OCI-LY7 (cell line): ENCODE measurements around the gene CCDC57. TPM values are rescaled to one million over a fixed set of nuclear protein-coding genes. Genes with fewer than 3 reads are reported as not detected.
A peak's percentile ranks its signal among the peaks of the same experiment; 100 is the strongest.

Experiments
- BruUV-seq: library from RNA; stranded (reverse); fragments of 400-500 nt; replicated peaks from 2 replicates; lab custom pipeline; 2021; lab: Mats Ljungman, UMichigan
- CTCF ChIA-PET: fragments of 300-600 bp; sonication (Branson Sonifier 250); formaldehyde crosslinking; loops from one replicate; lab custom pipeline; 2022; ENCODE audit warnings: antibody characterized with exemption; ENCODE audit not compliant: unreplicated experiment; lab: Charles Lee
- POLR2A ChIA-PET: fragments of 300-600 bp; sonication (Branson Sonifier 250); formaldehyde crosslinking; loops from one replicate; lab custom pipeline; 2022; ENCODE audit warnings: antibody characterized with exemption; lab: Charles Lee
- DNase-seq: peaks from one replicate; pipeline ENCODE4 v3.0.0-alpha.2; 2015; ENCODE audit warnings: low spot score
- H2AFZ ChIP-seq: fragments of 200-600 bp; sonication (generic), shearing (Covaris generic); 2 replicates; pipeline ENCODE4 v1.6.1; 2014; ENCODE audit warnings: mild to moderate bottlenecking, antibody characterized with exemption, low read length, moderate library complexity
- H3K27ac ChIP-seq: fragments of 200-600 bp; sonication (generic); 2 replicates; pipeline ENCODE4 v1.5.1; 2014; ENCODE audit warnings: mixed run types, low read depth, mild to moderate bottlenecking, moderate library complexity, low read length, inconsistent platforms; ENCODE audit not compliant: poor library complexity, severe bottlenecking
- H3K36me3 ChIP-seq: fragments of 200-600 bp; sonication (generic); 2 replicates; pipeline ENCODE4 v1.6.1; 2014; ENCODE audit warnings: mild to moderate bottlenecking, antibody characterized with exemption, low read length, moderate library complexity, mixed read lengths; ENCODE audit not compliant: insufficient read depth
- H3K4me1 ChIP-seq: fragments of 200-600 bp; sonication (generic); 2 replicates; pipeline ENCODE4 v1.5.1; 2014; ENCODE audit warnings: mild to moderate bottlenecking, low read length; ENCODE audit not compliant: insufficient read depth, poor library complexity, severe bottlenecking
- H3K4me2 ChIP-seq: fragments of 200-600 bp; sonication (generic); 2 replicates; pipeline ENCODE4 v1.6.1; 2014; ENCODE audit warnings: mild to moderate bottlenecking, low read length
- H3K4me3 ChIP-seq: fragments of 200-600 bp; sonication (generic); 2 replicates; pipeline ENCODE4 v1.5.1; 2014; ENCODE audit warnings: mild to moderate bottlenecking, low read depth, low read length; ENCODE audit not compliant: poor library complexity, severe bottlenecking
- H3K79me2 ChIP-seq: fragments of 200-600 bp; sonication (generic); 2 replicates; pipeline ENCODE4 v1.6.1; 2016; ENCODE audit warnings: low read depth, mild to moderate bottlenecking, low read length, moderate library complexity, mixed read lengths; ENCODE audit not compliant: insufficient read depth
- H3K9me2 ChIP-seq: fragments of 200-600 bp; sonication (generic); 2 replicates; pipeline ENCODE4 v1.6.1; 2016; ENCODE audit warnings: mild to moderate bottlenecking, low read length, mixed read lengths; ENCODE audit not compliant: insufficient read depth
- H3K9me3 ChIP-seq: fragments of 200-600 bp; sonication (generic); 2 replicates; pipeline ENCODE4 v1.6.1; 2014; ENCODE audit warnings: mild to moderate bottlenecking, mixed run types, low read length, mixed read lengths
- H4K20me1 ChIP-seq: fragments of 200-600 bp; sonication (generic); 2 replicates; pipeline ENCODE4 v1.6.1; 2014; ENCODE audit warnings: mild to moderate bottlenecking, antibody characterized with exemption, low read length, moderate library complexity, mixed read lengths; ENCODE audit not compliant: insufficient read depth
- EZH2phosphoT487 ChIP-seq: fragments of 200-600 bp; sonication (generic); IDR thresholded peaks from 2 replicates; pipeline ENCODE4 v1.6.1; 2018; ENCODE audit warnings: low read depth, borderline replicate concordance, mild to moderate bottlenecking, mixed run types, antibody characterized with exemption, low read length, moderate library complexity, mixed read lengths
- intact Hi-C: fragments of 100-400 bp; cut with micrococcal nuclease; formaldehyde crosslinking; loops from one replicate; pipeline ENCODE4 v1.10.0; 2022; ENCODE audit not compliant: unreplicated experiment
- total RNA-seq, 2 experiments: library from RNA; depleted of rRNA in 1 of 2; stranded (reverse); fragments of >200 nt in 1 of 2; shearing (Covaris generic) in 1 of 2; gene quantifications; 2 replicates each; pipeline ENCODE4 v1.2.3, GENCODE V29; 2014 to 2022
- TF ChIP-seq, protein P1 (sequence below): fragments of 200-600 bp; sonication (generic); conservative IDR thresholded peaks from 2 replicates; pipeline ENCODE4 v1.5.1; 2014; ENCODE audit warnings: mild to moderate bottlenecking, antibody characterized with exemption, low read length, moderate library complexity, mixed read lengths

The CCDC57 gene
- total RNA-seq, 2 experiments from 2014 or later: 34.5 to 58.7 TPM

DNA sequence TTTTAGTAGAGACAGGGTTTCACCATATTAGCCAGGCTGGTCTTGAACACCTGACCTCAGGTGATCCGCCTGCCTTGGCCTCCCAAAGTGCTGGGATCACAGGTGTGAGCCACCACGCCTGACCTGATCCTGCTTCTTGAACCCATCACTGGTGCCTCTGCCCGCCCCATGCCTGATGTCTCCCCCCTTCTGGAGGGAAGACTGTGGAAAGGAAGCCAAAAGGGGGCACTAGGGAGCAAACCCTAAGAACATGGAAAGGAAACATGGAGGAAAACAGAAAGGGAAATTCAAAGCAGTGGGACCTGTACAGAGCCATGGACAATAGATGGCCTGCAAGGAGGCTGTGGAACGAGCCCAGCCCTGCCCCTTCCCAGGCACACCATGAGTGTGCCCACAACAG lies 83.5 kb downstream of the CCDC57 start:
- no TSS peak for BruUV-seq

DNA sequence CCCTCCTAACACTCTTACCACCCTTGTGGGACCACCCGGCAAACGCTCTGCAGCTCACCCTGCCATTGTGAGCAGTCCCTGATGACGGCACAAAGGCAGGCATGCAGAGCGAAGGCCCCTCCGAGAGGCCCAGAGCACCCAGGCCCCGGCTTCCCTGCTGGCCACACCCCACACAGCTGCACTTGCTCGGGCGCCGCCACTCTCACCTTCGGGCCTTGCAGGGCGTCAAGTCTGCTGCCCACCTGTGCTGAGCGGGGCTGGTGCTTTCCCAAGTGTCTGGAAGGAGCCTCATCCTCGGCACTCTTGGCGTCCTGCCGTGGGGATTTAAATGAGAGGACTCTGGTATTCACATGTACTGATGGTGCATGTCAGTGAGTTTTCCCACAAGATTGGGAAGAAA lies 84.4 kb downstream of the CCDC57 start:
- no peak for DNase-seq
- no TSS peak for BruUV-seq
- TF ChIP-seq, protein P1, sequence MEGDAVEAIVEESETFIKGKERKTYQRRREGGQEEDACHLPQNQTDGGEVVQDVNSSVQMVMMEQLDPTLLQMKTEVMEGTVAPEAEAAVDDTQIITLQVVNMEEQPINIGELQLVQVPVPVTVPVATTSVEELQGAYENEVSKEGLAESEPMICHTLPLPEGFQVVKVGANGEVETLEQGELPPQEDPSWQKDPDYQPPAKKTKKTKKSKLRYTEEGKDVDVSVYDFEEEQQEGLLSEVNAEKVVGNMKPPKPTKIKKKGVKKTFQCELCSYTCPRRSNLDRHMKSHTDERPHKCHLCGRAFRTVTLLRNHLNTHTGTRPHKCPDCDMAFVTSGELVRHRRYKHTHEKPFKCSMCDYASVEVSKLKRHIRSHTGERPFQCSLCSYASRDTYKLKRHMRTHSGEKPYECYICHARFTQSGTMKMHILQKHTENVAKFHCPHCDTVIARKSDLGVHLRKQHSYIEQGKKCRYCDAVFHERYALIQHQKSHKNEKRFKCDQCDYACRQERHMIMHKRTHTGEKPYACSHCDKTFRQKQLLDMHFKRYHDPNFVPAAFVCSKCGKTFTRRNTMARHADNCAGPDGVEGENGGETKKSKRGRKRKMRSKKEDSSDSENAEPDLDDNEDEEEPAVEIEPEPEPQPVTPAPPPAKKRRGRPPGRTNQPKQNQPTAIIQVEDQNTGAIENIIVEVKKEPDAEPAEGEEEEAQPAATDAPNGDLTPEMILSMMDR: no peak
- TF ChIP-seq EZH2phosphoT487: no peak
- Histone ChIP-seq H3K9me3 (no peaks in the 10 kb centered on the region), H3K4me2 (no peak overlapping the region), H2AFZ (no peak overlapping the region), H3K27ac (no peak overlapping the region), H3K4me3 (no peak overlapping the region), H3K79me2 (no peaks in the 10 kb centered on the region), H3K9me2 (no peaks in the 10 kb centered on the region), H4K20me1 (no peaks in the 10 kb centered on the region), H3K36me3 (no peaks in the 10 kb centered on the region), H3K4me1 (peaks cover 5% of the 10 kb centered on the region)
- intact Hi-C loops: no loop called here
- CTCF ChIA-PET: no interaction called here
- POLR2A ChIA-PET: no interaction called here

More for the DNA sequence above, 83.5 kb downstream of the CCDC57 start:
- ChIA-PET CTCF (no interaction called here), POLR2A (no interaction called here)
- Histone ChIP-seq H3K4me2 (no peak overlapping the region), H3K27ac (no peak overlapping the region), H3K4me3 (no peak overlapping the region), H3K9me3 (no peaks in the 10 kb centered on the region), H3K4me1 (peaks cover 5% of the 10 kb centered on the region), H4K20me1 (no peaks in the 10 kb centered on the region), H3K36me3 (no peaks in the 10 kb centered on the region), H3K9me2 (no peaks in the 10 kb centered on the region), H3K79me2 (no peaks in the 10 kb centered on the region), H2AFZ (no peak overlapping the region)
- intact Hi-C loops: no loop called here
- no peak for TF ChIP-seq EZH2phosphoT487
- TF ChIP-seq, protein P1: peak; percentile 37; the same call in 1 of the 2 replicates
- no peak for DNase-seq

DNA sequence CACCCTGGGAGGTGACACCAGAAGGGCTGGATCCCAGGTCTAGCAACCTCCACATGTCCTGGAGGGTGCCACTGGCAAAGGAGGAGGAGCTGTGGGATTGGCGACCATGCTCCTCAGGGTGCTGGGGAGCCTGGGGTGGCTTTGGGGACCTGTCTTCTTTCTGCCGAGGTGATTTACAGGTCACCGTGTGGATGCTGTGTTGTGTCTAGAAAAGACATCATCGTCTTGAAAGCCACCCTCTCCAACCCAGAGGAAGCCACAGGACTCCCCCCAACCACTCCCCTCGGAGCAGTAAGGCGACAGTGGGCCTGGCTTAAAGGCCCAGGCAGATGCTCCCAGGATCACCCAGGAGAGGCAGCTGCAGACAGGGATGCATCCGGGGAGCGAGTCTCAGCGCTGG lies 84.9 kb downstream of the CCDC57 start:
- H3K36me3 ChIP-seq: no peaks in the 10 kb centered on the region
- H3K27ac ChIP-seq: no peak overlapping the region
- no peak overlapping the region for H3K4me2 ChIP-seq
- intact Hi-C loops: no loop called here
- no peaks in the 10 kb centered on the region for H3K9me2 ChIP-seq
- H4K20me1 ChIP-seq: no peaks in the 10 kb centered on the region
- no peaks in the 10 kb centered on the region for H3K79me2 ChIP-seq
- no peak overlapping the region for H2AFZ ChIP-seq
- DNase-seq: no peak
- H3K9me3 ChIP-seq: no peaks in the 10 kb centered on the region
- no TSS peak for BruUV-seq
- peaks cover 6% of the 10 kb centered on the region for H3K4me1 ChIP-seq
- ChIA-PET POLR2A (interaction anchor here (1.4 kb wide), 1 partner anchor 90 kb away, joined by 4 read pairs; the partner anchor contains the start of gene DCXR), CTCF (no interaction called here)
- H3K4me3 ChIP-seq: no peak overlapping the region
- TF ChIP-seq EZH2phosphoT487: no peak
- TF ChIP-seq, protein P1: no peak
